Activated CD4-positive, alpha-beta T cell treated with anti-CD3 and anti-CD28 coated beads, Interleukin-2, amount 50 U/mL, for 4 hours (primary cell): ENCODE data around the gene GABRA4.

Experiments used
- DNase-seq, 2 experiments: peaks; one replicate each; pipeline ENCODE4 v3.0.0-alpha.2; 2020

Gene GABRA4

GRCh38 chr4:46993075-46994006 lies at the start of gene GABRA4:
TSS of gene GABRA4 (minus strand) at chr4:46993581. CDS start at chr4:46993424, 157 bp downstream.
- no peak for DNase-seq

- no peak for DNase-seq
Measured at GRCh38 chr4:47040828-47041227, 47.4 kb upstream of the GABRA4 start.

GRCh38 chr4:47038263-47038662 lies 44.9 kb upstream of the GABRA4 start:
- no peak for DNase-seq

GRCh38 chr4:47032405-47033106 lies 39.2 kb upstream of the GABRA4 start:
- no peak for DNase-seq

GRCh38 chr4:47031751-47032404 lies 38.5 kb upstream of the GABRA4 start:
- no peak for DNase-seq

GRCh38 chr4:47031011-47031678 lies 37.8 kb upstream of the GABRA4 start, which contains the start of gene GABRB1:
TSS of gene GABRB1 (plus strand) at chr4:47031567.
- no peak for DNase-seq

- no peak for DNase-seq
Measured at GRCh38 chr4:47017494-47017893, 24.1 kb upstream of the GABRA4 start.

- no peak for DNase-seq
Measured at GRCh38 chr4:47017081-47017480, 23.7 kb upstream of the GABRA4 start.

- no peak for DNase-seq
Measured at GRCh38 chr4:47013373-47013772, 20.0 kb upstream of the GABRA4 start.

GRCh38 chr4:47012676-47013075 lies 19.3 kb upstream of the GABRA4 start:
- DNase-seq = no peak

GRCh38 chr4:47010912-47011446 lies 17.6 kb upstream of the GABRA4 start:
- DNase-seq = no peak

- no peak for DNase-seq
Measured at GRCh38 chr4:47010347-47010911, 17.0 kb upstream of the GABRA4 start.

- DNase-seq = no peak
Measured at GRCh38 chr4:47002580-47002979, 9.2 kb upstream of the GABRA4 start.

GRCh38 chr4:47000406-47000805 lies 7.0 kb upstream of the GABRA4 start:
- DNase-seq = no peak

- DNase-seq = no peak
Measured at GRCh38 chr4:46999566-46999965, 6.2 kb upstream of the GABRA4 start.

GRCh38 chr4:46994007-46994405 lies 625 bp upstream of the GABRA4 start:
- no peak for DNase-seq

- no peak for DNase-seq
Measured at GRCh38 chr4:46992338-46992737, 1.0 kb downstream of the GABRA4 start.

GRCh38 chr4:46986922-46987638 lies 6.3 kb downstream of the GABRA4 start:
- no peak for DNase-seq

GRCh38 chr4:46984781-46985180 lies 8.6 kb downstream of the GABRA4 start:
- DNase-seq = no peak

- no peak for DNase-seq
Measured at GRCh38 chr4:46980851-46981250, 12.5 kb downstream of the GABRA4 start.

GRCh38 chr4:46979726-46980125 lies 13.7 kb downstream of the GABRA4 start:
- no peak for DNase-seq

GRCh38 chr4:46979283-46979682 lies 14.1 kb downstream of the GABRA4 start:
- no peak for DNase-seq
